Superior temporal gyrus (tissue), 1 donor: ENCODE measurements around the gene HOXA9.

ENCODE experiments used
- DNase-seq: peaks from one replicate; pipeline ENCODE4 v3.0.0-alpha.2; 2016; ENCODE audit errors: extremely low spot score

The HOXA9 gene

GRCh38 chr7:27188386-27189294, 23.3 kb upstream of the HOXA9 start:
- DNase-seq = no peak

DNA sequence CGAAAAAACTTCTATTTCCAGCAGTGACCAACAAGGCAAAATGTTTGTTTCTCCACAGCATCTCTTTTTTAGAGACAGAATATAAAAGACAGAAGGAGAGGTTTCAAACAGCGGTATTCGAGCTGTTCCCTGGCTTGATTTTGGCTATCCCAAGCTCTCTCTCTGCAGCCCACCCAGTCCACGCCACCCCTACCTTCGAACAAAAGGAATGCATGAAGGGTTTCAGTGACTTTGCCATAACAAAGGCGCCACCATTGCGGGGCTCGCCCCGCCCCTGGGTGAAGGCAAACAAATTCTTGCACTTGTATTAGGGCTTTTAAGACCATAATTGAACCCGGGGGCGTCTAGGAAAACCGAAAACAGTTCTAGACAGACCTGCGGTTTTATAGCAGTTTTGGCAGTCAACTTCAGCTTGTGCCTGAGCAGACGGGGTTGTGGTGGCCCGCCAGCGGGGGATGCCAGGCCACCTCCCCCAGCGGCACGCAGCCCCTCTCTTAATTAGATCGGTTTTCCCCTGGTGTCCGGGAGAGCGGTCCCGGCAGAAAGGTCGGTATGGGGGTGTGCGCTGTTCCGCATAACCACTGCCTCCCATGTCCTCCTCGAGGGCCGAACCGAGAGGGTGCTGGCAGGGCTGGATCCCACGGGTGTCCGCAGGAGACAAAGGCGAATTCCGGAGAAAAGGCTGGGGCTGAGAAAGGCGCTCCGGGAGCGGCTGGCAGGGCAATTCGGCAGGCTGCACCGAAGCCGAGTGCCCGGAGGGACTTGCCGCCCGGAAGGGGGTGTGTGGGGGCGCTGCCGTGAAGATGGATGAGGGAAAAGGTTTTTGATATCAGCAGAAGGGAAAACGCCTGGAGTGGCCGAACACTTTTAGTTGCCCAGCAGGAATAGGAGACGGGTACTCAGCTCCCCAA, 22.4 kb upstream of the HOXA9 start:
- DNase-seq = no peak

DNA sequence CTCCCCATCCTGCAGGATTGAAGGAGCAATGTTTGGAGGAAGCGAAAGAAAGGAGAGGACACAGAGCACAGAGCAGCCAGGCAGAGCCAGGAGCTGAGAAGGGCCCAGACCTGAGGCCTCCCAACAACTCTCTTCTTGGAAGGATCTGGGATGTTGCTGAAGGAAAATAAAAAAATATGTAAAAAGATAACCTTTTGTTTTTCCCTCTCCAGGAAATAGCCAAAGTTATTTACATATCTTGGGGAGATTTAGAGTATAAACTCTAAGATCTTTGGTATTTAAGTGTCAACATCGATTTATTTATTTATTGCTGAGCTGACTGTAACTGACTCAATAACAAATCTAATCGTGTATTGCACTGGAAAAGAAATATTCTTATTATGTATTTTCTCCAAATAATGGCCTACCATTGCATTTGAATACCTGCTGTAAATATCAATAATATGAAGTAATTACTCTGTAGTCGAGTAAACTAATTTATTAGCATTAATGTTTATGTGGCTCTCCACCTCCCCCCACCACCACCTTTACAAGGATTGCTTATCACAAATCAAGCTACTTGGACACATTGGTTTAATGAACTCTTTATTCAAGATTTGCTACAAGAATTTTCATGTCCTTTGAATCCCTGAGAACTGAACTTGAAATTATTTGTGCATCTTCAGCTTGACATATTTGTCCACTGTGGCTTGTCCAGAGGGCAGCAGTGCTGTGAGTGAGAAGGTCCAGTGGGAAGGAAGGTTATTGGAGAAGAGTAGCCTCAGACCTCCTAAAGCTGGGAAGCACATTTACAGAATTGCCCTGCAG, 21.5 kb upstream of the HOXA9 start:
- no peak for DNase-seq

DNA sequence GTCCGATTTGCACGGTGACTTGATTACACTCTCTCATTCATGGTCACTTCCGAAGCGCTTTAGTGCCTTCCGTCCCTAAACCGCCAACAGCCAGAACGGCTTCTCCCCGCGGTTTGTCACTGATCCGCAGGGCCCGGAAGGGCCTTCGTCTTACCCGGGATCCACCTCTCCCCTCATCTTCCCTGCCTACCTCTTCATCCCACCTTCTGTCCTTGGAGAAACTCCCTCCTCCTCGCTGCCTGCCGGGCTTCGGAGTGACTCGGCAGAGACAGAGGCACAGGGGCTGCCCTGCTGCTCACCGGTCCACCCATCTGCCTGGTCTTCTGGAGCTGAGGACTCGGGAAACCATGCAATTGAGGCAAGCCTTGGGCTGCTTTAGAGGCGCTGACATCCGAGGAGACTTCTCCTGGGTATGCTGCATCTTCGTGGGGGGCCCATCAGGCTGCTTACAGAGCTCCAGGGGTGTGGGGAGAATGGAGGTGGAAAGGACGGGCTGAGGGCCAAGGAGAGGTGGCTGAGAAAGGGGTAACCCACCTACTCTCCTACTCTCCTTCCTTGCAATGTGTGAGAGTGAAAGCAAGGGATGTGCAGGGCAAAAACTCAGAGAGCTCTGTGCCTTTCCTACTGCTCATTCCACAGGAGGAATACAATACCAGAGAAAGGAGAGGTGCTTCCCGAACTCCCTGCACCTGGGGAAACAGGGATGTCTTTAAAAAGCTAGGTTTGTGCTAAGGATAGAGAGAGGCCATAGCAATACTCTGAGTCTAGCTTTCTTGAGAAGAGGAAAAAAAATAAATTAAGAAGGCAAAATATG, 20.7 kb upstream of the HOXA9 start:
- no peak for DNase-seq

- no peak for DNase-seq
These were observed 19.9 kb upstream of the HOXA9 start, which contains the start of gene HOXA11 for GRCh38 chr7:27185013-27185853. Gene HOXA11 (minus strand): TSS chr7:27185232. CDS start chr7:27185144, 88 bp downstream.

- no peak for DNase-seq
These were observed 19.1 kb upstream of the HOXA9 start for GRCh38 chr7:27184337-27185012.

GRCh38 chr7:27183682-27184336, 18.5 kb upstream of the HOXA9 start:
- no peak for DNase-seq

DNA sequence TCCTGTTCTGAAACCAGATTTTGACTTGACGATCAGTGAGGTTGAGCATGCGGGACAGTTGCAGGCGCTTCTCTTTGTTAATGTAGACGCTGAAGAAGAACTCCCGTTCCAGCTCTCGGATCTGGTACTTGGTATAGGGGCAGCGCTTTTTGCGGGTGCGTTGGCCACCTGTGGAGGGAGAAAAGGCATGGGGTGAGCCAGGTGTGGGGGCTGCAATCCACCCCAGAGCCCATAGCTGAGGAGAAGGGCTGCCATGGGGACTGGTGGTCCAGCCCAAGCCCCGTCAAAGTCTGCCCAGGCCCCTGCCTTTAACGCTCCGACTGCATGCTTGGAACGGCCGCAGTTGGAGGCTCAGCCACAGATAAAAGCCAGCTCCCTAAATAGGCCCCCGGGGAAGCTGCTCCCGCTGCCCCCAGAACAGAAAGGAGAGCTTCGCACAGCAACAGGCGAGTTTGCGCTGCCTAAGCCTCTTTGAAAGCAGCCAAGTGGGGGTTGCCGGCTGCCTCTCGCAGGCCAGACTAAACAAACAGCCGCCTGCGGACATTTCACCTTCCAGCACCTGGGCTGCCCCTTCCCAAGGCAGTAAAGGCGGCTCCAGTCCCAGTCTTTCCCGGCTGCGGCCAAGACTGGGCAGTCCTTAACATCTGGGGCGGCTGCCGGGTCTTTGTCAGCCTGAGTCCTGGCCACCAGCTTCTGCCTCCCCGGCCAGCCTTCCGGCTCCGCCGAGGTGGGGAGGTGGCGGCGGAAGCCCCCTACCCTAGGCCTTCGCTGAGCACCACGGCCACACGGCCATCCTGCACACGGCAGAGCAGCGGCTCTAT, 17.7 kb upstream of the HOXA9 start:
- no peak for DNase-seq

- DNase-seq = no peak
These were observed 17.0 kb upstream of the HOXA9 start for GRCh38 chr7:27182285-27182841.

GRCh38 chr7:27181795-27182275, 16.5 kb upstream of the HOXA9 start:
- no peak for DNase-seq

DNA sequence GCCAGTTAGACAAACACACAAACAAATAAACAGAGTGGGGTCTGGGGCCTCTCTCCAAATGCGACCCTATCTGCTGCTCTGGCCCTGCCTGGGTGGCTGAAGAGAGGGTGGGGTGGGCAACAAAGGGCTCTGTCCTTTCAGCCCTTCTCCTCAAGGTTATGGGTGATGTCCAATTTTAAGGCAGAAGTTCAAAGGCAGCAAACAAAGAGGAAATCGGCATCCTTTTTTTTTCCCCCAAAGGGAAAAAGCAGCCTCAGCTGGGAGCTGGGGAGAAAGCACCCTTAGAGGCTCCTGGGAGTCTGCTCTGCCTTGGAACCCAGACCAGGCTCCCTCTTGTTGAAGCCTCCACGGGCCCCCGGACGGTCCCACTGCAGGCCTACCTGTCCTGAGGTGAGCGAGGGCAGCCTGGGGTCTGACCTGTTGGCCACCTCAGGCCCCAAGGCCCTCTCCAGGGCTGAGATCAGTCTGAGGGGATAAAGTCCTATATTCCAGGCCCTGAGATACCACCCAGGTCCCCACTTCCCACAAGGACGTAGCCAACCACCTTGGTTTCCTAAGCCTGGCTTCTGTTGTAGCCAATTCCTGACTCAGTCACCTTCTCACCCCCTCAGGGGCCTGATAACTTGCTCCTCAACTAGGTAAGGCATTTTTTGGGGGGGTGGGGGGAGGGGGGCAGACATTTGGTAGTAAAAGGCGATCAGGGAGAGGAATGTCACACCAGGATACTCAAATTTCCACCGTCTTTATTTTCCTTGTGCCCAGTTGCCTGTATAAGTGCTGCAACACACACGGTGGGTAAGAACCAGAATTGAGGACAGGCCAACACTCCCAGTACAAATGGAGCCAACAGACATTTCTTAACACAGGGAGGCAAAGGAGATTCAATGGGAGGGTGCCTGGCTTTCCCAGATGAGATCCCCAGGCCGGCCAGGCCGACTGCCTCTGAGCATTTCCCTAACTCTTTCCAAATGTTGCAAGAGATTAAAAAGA, 15.4 kb upstream of the HOXA9 start:
- DNase-seq = no peak

- peak; percentile 19 for DNase-seq
These were observed 14.4 kb upstream of the HOXA9 start for GRCh38 chr7:27179503-27180430.

DNA sequence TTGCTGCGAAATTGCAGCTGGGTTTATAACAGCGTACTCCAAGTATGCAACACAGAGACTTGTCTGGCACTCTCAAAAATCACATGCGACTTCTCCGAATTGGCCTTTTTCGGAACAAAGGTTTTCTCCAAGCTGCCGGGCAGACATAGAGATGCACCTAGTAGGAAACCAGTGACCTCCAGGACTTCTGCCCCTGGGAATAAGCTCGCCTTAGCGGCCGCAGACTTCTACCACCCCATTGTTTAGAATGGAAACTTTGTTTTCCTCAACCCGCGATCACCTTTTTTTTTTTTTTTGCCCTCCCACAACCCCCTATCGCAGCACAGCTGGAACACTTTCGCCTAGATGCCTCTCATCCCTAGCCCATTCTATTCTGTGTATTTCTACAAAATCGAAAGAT, 13.7 kb upstream of the HOXA9 start:
- no peak for DNase-seq

DNA sequence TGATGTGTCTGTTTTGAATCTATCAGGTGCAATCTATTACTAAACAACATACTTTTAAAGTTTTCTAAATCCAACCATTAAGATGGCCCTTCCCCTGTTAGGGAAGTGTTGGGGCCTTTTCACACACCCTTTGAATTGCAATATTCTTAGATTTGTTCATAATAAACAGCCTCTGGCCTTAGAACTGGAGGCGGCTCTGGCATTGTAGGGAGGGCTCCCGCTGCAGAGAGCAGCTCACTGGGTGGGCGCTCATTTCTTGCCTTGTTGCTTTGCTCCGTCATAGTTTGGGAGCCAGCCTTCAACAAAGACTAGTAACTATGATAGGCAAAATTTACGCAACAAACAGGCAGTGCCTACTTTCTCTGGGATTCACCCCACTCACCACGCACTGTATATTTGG, 13.0 kb upstream of the HOXA9 start:
- no peak for DNase-seq

DNA sequence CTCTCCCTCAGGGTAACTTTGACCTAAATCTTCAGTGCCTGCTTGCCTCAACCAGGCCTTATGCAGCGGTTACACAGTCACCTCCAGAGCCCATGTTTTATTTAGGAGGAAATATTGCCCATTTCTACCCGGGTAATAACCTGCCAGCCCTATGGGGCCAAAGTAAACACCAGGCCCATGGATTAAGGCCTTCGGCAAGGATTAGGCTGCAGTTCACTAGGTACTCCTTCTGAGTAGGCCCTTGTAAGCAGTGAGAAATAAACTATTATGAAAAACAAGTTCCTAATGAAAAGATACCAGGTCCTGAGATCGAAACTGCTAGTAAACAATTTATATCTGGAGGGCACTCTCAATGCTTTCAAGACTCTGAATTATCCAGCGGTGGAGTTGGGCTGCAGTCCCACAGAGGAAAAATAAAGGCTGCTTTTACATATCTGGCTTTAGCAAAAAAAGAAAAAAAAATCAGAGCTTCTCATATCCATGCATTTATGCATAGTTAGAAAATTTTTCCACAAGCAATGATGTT, 12.5 kb upstream of the HOXA9 start:
- no peak for DNase-seq
